ENCODE data around the gene TMEM41A. TPM values are rescaled to one million over a fixed set of nuclear protein-coding genes. Genes with fewer than 3 reads are reported as not detected.

The TMEM41A gene
- total RNA-seq = 10 to 100 TPM in 7 of 8 experiments, 1 to 10 TPM in 1; 9.7 to 16.6 (median 13.2) TPM

DNA sequence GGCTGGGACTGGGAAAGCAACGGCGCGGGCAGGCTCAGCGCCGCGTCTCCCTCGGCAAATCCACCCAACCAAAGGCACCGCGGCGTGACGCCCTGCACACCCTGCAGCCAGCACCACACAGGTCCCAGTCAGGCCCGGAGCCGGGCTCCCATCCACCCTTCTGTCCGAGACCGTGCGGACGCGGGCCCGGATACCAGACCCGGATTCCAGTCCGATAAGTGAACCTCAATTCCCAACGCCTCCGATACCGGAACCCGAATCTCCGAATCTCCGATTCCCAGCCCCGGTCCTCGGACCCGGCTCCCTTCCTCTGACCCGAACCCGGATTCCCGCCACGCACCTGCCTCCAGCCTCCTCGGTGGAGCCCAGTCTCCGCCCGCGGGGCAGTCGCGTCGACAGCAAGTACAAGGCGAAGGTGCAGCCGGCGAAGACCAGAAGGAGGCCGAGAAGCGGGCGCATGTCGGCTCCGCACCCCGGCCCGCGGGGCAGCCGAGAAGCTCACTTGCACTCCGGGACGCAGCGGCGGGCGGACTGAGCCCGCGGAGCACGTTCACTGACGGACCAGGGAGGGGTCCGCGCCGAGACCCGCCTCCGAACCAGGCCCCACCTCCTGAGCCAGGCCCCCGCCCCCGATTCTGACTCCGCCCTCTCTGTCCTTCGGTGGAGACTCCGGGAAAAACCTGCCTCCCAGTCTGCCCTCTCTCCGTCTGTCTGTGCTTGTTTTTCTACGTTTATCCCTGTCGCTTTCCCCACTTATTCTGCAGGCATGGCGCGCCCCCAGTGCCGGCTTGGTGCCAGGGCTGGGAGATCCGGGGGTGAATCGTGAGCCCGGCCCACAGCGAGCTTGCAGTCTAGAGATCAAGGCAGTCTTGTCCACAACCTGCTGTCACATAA, at the start of gene TMEM41A:
Gene TMEM41A (minus strand): TSS at position 533 of the 894 bp plus-strand sequence. CDS start 74 bp downstream, at position 459.
- 0 to 13% (median 0%) methylated on average over 2 to 7 of the region's 82 CpGs; no CpG with 5 or more reads in 4 of the 10 experiments for WGBS, 10 experiments
- Histone ChIP-seq H3K4me1 (replicated peaks in 1 of 2) (peaks cover 6 to 8% of the 10 kb centered on the region in 2 donors), H3K27ac (peak within 1 kb of the TSS; percentile 54 to 79), H3K4me3 (peak within 1 kb of the TSS; percentile 69 to 99 (median 94))
- in situ Hi-C loops (cut with MboI; ENCODE audit: low pct_unique_long_range_greater_than_20kb in 2 of 9, low sequenced_read_pairs in 9 of 9, unreplicated experiment in 9 of 9) = no loop called here
- ATAC-seq (replicated peaks in 6 of 8) = peak; percentile 95 to 98 (median 96)

DNA sequence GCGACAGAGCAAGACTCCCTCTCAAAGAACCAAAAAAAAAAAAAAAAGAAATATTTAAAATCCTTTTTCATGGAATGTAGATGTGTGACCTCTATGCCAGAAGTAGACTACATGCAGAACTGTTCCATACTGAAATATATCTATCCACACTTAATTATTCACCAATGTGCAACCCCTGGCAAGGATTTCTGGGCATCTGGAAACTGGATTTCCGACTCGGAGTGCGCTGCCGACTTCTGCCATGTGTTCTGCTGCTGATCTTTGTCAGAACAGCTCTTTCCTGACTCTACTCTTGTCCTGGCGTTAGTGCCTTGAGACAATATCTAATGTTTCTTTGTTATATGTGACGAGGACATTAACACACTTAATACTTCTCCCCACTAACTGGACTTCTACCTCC, 41.9 kb upstream of the TMEM41A start:
- in situ Hi-C loops (cut with MboI; ENCODE audit: low pct_unique_long_range_greater_than_20kb in 2 of 9, low sequenced_read_pairs in 9 of 9, unreplicated experiment in 9 of 9) = no loop called here
- Histone ChIP-seq H3K27ac (no peak overlapping the region), H3K4me1 (replicated peaks in 1 of 2) (no peaks in the 10 kb centered on the region), H3K4me3 (no peak overlapping the region)
- ATAC-seq (replicated peaks in 6 of 8) = no peak
- 16 to 100% (median 90%) methylated on average over 1 to 7 of the region's 7 CpGs; no CpG with 5 or more reads in 1 of the 10 experiments for WGBS, 10 experiments

DNA sequence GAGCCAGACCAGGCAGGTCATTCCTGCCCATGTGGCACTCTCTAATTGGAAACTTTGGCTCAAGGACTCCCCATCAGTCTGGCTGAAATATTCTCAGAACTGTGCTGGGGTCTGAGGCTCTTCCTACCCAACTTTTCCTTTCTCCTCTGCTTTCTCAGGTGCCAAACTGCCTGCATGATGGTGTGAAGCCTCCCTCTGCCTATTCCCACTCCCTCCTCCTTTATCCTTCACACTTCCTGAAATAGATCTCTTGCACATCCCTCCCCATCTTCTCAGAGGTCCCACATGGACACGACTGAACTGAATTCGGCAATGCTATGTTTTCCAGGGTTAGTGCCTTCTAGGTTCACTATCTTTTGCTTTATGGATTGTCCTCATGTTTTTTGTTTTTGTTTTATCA, 41.1 kb upstream of the TMEM41A start:
- H3K4me3 ChIP-seq = no peak overlapping the region
- H3K4me1 ChIP-seq (replicated peaks in 1 of 2) = no peaks in the 10 kb centered on the region
- in situ Hi-C loops (cut with MboI; ENCODE audit: low pct_unique_long_range_greater_than_20kb in 2 of 9, low sequenced_read_pairs in 9 of 9, unreplicated experiment in 9 of 9) = no loop called here
- ATAC-seq (replicated peaks in 6 of 8) = no peak
- no peak overlapping the region for H3K27ac ChIP-seq
- 15 to 100% (median 71%) methylated on average over 1 to 2 of the region's 2 CpGs; no CpG with 5 or more reads in 4 of the 10 experiments for WGBS, 10 experiments

DNA sequence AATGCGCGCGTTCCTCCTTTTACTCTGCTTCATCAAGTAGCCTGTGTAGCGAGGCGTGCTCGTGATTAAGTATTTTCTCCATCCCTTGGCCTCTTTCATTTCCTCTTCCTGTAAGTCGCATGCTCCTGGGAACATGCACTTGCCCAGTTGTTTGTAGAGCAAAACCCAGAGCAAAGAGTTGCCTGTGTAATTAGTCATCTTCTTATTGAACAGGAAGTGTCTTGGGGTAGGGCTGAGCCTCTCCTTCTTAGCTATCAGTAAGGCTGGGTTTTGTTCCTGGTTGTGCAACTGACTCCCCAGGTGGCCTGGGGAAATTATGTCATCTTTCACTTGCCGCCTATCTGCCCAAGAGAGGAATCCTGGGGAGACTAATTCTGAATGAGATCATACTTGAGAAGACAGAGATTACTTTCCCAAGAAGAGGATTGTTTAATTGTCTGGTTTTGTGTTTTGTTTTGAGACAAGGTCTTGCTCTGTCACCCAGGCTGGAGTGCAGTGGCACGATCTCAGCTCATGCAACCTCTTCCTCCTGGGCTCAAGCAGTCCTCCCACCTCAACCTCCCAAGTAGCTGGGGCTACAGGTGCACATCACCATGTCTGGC, 38.6 kb upstream of the TMEM41A start:
- in situ Hi-C loops (cut with MboI; ENCODE audit: low pct_unique_long_range_greater_than_20kb in 2 of 9, low sequenced_read_pairs in 9 of 9, unreplicated experiment in 9 of 9) = no loop called here
- Histone ChIP-seq H3K4me1 (replicated peaks in 1 of 2) (no peaks in the 10 kb centered on the region), H3K4me3 (no peak overlapping the region), H3K27ac (no peak overlapping the region)
- peak in 6 of 8 experiments; percentile 20 to 98 (median 69) for ATAC-seq (replicated peaks in 6 of 8)
- 0 to 100% (median 78%) methylated on average over 1 to 8 of the region's 9 CpGs for WGBS, 10 experiments

DNA sequence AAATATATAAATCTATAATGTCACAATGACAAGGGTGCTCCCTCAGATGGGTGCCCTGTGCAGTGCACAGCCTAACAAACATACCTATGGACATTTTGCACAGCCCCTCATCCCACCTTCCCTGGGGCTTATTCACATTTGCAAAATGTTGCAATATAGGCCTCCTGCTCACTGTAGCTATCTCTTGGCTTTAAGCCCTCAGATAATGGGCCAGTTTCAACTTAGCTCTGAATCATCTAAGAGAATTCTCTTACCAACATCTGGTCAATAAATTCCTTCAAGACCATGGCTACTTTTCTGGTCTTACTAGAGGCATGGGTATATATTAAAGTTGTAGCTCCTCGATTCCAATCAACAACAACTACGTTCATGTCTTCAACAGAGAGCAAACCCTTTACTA, 35.7 kb upstream of the TMEM41A start:
- in situ Hi-C loops (cut with MboI; ENCODE audit: low pct_unique_long_range_greater_than_20kb in 2 of 9, low sequenced_read_pairs in 9 of 9, unreplicated experiment in 9 of 9) = no loop called here
- no peak overlapping the region for H3K27ac ChIP-seq
- H3K4me1 ChIP-seq (replicated peaks in 1 of 2) = no peaks in the 10 kb centered on the region
- no peak for ATAC-seq (replicated peaks in 6 of 8)
- 0 to 89% (median 49%) methylated on average over 1 to 2 of the region's 2 CpGs; no CpG with 5 or more reads in 4 of the 10 experiments for WGBS, 10 experiments
- H3K4me3 ChIP-seq = no peak overlapping the region

DNA sequence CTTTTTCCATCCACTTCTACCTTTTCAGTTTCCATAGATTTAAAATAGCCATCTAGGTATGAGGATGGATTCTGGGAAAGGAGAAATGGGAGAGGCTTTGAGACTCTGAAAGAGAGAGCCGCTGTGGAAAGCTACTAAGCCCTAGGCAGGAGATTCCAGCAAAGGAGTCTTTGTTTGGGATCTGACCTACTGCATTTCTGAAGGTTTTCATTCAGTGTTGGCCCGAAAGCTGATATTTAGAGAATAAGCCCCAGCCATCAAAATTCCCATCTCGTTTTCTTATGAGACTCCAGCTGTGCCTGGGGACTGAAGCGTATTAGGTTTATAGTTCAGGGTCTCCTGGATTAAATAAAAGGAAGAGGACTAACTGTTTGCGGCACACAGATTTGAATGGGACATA, 34.1 kb upstream of the TMEM41A start:
- 14 to 88% (median 51%) methylated on average over 1 to 4 of the region's 5 CpGs for WGBS, 10 experiments
- no peak overlapping the region for H3K27ac ChIP-seq
- H3K4me1 ChIP-seq (replicated peaks in 1 of 2) = no peaks in the 10 kb centered on the region
- H3K4me3 ChIP-seq = no peak overlapping the region
- ATAC-seq (replicated peaks in 6 of 8) = peak in 1 of 8 experiments; percentile 19
- in situ Hi-C loops (cut with MboI; ENCODE audit: low pct_unique_long_range_greater_than_20kb in 2 of 9, low sequenced_read_pairs in 9 of 9, unreplicated experiment in 9 of 9) = no loop called here

DNA sequence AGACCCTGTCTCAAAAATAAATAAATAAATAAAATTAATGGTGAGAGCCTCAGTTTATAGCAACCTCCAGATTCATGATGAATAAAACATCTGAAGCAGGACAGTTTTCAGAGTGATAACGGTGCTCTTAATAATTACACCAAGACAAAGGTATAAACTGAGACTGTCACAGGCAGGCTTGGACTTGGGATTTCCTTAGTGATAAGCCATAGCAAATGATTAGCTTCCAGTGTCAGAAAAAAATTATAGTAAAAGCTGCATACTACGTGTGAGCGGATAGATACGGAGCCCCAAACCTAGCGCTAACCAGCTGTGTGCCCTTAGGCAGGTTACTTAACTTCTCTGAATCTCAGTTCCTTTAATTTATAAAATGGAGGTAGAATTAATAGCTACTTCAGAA, 32.0 kb upstream of the TMEM41A start:
- ATAC-seq (replicated peaks in 6 of 8) = no peak
- WGBS, 10 experiments = 40 to 77% (median 64%) methylated on average over 2 to 5 of the region's 5 CpGs; no CpG with 5 or more reads in 2 of the 10 experiments

DNA sequence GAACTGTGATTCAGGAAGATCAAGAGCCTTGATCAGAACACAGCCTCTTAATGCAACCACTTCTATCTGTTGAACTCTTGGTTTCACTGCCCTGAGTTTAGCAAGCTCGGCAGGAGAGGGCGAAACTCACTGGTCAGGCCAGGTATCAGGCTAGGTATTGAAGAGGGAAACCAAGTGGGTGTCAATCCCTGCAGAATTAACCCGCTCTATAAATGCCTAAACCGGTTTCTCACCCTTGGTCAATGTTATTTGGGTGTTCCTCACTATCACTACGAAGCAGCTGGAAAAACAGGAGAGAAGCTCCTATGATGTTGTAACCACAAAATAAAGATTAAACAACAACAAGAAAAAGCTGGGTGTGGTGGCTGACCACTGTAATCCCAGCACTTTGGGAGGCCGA, 29.7 kb upstream of the TMEM41A start:
- H3K27ac ChIP-seq = no peak overlapping the region
- no peak overlapping the region for H3K4me3 ChIP-seq
- WGBS, 10 experiments = 42 to 100% (median 75%) methylated on average over 1 to 6 of the region's 6 CpGs; no CpG with 5 or more reads in 2 of the 10 experiments
- ATAC-seq (replicated peaks in 6 of 8) = no peak
- H3K4me1 ChIP-seq (replicated peaks in 1 of 2) = no peaks in the 10 kb centered on the region
- in situ Hi-C loops (cut with MboI; ENCODE audit: low pct_unique_long_range_greater_than_20kb in 2 of 9, low sequenced_read_pairs in 9 of 9, unreplicated experiment in 9 of 9) = no loop called here

More for the DNA sequence above, 32.0 kb upstream of the TMEM41A start:
- no peak overlapping the region for H3K4me3 ChIP-seq
- in situ Hi-C loops (cut with MboI; ENCODE audit: low pct_unique_long_range_greater_than_20kb in 2 of 9, low sequenced_read_pairs in 9 of 9, unreplicated experiment in 9 of 9) = no loop called here
- H3K4me1 ChIP-seq (replicated peaks in 1 of 2) = no peaks in the 10 kb centered on the region
- H3K27ac ChIP-seq = no peak overlapping the region

DNA sequence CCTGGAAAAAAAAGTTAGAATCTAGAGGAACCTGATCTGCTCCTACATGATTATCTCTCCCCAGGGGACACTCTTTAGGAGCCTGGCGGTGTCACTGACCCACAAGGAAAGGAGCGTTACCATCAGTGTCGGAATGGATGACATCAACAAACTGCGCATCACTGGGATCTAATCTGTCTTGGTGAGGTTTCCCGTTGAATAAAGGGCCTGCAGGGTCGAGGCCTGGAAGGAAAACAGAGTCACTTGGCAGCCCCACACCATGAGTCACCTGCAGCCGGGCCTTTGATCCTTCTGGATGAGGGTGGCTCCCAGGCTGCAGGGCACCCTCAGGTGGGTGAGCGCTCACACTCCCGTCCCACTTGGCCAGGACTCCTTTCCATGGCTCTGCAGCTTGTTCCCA, 28.5 kb upstream of the TMEM41A start:
- no peak for ATAC-seq (replicated peaks in 6 of 8)
- H3K27ac ChIP-seq = no peak overlapping the region
- no peak overlapping the region for H3K4me3 ChIP-seq
- in situ Hi-C loops (cut with MboI; ENCODE audit: low pct_unique_long_range_greater_than_20kb in 2 of 9, low sequenced_read_pairs in 9 of 9, unreplicated experiment in 9 of 9) = no loop called here
- no peaks in the 10 kb centered on the region for H3K4me1 ChIP-seq (replicated peaks in 1 of 2)
- WGBS, 10 experiments = 70 to 100% (median 85%) methylated on average over 1 to 7 of the region's 9 CpGs; no CpG with 5 or more reads in 4 of the 10 experiments

DNA sequence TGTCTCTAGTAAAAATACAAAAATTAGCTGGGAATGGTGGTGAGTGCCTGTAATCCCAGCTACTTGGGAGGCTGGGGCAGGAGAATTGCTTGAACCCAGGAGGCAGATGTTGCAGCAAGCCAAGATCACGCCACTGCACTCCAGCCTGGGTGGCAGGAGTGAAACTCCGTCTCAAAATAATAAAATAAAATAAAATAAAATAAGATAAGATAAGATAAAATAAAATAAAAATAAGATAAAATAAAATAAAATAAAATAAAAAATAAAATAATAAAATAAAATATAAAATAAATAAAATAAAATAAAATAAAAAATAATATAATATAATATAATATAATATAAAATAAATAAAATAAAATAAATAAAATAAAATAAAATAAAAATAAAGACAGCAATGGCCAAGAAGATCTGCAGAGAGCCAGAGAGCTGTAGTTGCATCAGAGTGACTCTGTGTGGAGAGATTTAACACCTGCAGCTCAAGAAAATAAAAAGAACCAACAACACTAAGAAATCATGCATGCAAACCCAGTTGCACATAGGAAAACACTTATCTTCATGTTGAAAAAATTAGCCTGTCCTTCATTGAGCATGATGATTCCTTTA, 27.6 kb upstream of the TMEM41A start:
- in situ Hi-C loops (cut with MboI; ENCODE audit: low pct_unique_long_range_greater_than_20kb in 2 of 9, low sequenced_read_pairs in 9 of 9, unreplicated experiment in 9 of 9) = no loop called here
- Histone ChIP-seq H3K27ac (no peak overlapping the region), H3K4me1 (replicated peaks in 1 of 2) (no peaks in the 10 kb centered on the region), H3K4me3 (no peak overlapping the region)
- WGBS, 10 experiments = 20 to 92% (median 69%) methylated on average over 2 of the region's 2 CpGs; no CpG with 5 or more reads in 3 of the 10 experiments
- ATAC-seq (replicated peaks in 6 of 8) = no peak

DNA sequence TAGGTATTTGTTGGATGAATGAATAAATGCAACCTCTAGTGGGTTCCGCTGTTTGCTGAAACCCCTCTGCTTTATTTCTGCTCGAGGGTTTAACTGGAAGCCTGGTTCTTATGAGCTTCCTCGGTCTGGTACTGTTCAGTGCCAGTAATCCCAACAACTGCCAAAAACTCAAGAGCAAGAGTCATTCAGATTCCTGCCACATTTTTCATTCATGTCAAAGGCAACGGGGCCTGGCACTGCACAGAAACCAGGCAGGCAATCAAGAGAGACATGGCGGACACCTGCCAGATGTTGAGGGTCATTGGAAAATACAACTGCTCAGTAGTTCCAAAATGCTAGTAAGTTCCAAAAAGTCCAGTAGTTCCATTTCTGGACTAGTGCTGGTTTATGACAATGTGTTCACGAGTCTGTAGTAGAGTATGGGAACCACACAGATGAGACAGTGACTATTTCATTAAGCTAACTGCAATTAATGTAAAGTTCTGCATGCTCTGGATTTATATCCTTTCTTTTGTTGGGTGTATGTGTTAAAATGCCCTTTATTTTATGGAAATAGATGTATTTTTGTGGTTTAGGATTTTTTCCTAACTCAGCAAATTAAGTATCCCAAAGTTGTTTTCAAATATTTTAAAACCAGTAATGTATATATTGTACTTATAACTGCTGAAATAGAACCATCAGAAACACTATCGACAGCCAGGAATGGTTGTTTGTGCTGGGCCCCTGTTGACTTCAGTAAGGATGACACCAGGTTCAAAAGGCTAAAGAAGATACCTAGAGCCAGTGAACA, 22.7 kb upstream of the TMEM41A start:
- no peak overlapping the region for H3K27ac ChIP-seq
- ATAC-seq (replicated peaks in 6 of 8) = no peak
- 16 to 89% (median 77%) methylated on average over 1 to 7 of the region's 7 CpGs; no CpG with 5 or more reads in 1 of the 10 experiments for WGBS, 10 experiments
- in situ Hi-C loops (cut with MboI; ENCODE audit: low pct_unique_long_range_greater_than_20kb in 2 of 9, low sequenced_read_pairs in 9 of 9, unreplicated experiment in 9 of 9) = no loop called here
- no peaks in the 10 kb centered on the region for H3K4me1 ChIP-seq (replicated peaks in 1 of 2)
- H3K4me3 ChIP-seq = no peak overlapping the region

DNA sequence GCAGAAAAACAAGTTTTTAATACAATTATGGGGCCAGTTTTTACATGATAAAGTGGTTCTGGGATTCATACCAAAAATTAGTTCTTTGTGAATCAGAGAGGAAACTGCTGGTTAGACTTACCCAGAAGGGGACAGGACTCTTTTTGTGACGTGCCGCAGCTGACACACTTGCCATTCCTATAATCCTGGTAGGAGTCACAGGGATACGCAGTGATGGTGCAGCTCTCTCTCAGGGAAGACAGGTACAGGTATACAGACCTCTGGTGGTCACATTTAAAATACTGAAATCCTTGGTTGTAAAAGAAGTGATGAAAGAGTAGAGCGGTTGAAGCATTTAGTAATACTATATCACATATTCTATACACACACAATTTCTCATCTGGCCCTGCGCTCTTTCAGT, 20.2 kb upstream of the TMEM41A start:
- H3K27ac ChIP-seq = no peak overlapping the region
- WGBS, 10 experiments = 65 to 100% (median 86%) methylated on average over 1 to 5 of the region's 5 CpGs; no CpG with 5 or more reads in 2 of the 10 experiments
- no peaks in the 10 kb centered on the region for H3K4me1 ChIP-seq (replicated peaks in 1 of 2)
- no peak overlapping the region for H3K4me3 ChIP-seq
- no peak for ATAC-seq (replicated peaks in 6 of 8)
- in situ Hi-C loops (cut with MboI; ENCODE audit: low pct_unique_long_range_greater_than_20kb in 2 of 9, low sequenced_read_pairs in 9 of 9, unreplicated experiment in 9 of 9) = no loop called here
